Neural cell (in vitro differentiated cells): ENCODE data around the gene CCT5.

Experiments
- CTCF ChIP-seq: fragments of 450-650 bp; IDR thresholded peaks from 2 replicates; pipeline ENCODE4 v1.5.1; 2014; ENCODE audit warnings: antibody characterized with exemption, mild to moderate bottlenecking, moderate library complexity; ENCODE audit not compliant: poor library complexity, severe bottlenecking
- EP300 ChIP-seq: fragments of 450-650 bp; conservative IDR thresholded peaks from 2 replicates; pipeline ENCODE4 v1.6.1; 2014; ENCODE audit warnings: antibody characterized with exemption, mild to moderate bottlenecking, moderate library complexity; ENCODE audit not compliant: poor library complexity, severe bottlenecking

GRCh38 chr5:10243660-10244240 is 6.3 kb upstream of the CCT5 start:
- TF ChIP-seq CTCF, result no peak
- TF ChIP-seq EP300, result no peak
